H9 (cell line): Measurements from ENCODE around the gene NPY2R. TPM values are rescaled to one million over a fixed set of nuclear protein-coding genes. Genes with fewer than 3 reads are reported as not detected.

Source experiments
- DNase-seq: peaks from one replicate; pipeline ENCODE4 v3.0.0-alpha.2; 2017
- H2AFZ ChIP-seq: one replicate; pipeline ENCODE4 v1.6.1; 2013; ENCODE audit warnings: mild to moderate bottlenecking, low read length, control low read depth, moderate library complexity
- H2AK5ac ChIP-seq: 2 replicates; pipeline ENCODE4 v1.6.1; 2013; ENCODE audit warnings: low read length, control low read depth, mixed read lengths; ENCODE audit not compliant: insufficient read length
- H2BK120ac ChIP-seq: one replicate; pipeline ENCODE4 v1.6.1; 2013; ENCODE audit warnings: low read depth, mild to moderate bottlenecking, low read length, control low read depth, inconsistent platforms; ENCODE audit not compliant: poor library complexity, severe bottlenecking
- H2BK12ac ChIP-seq: 2 replicates; pipeline ENCODE4 v1.6.1; 2013; ENCODE audit warnings: low read length, control low read depth, mixed read lengths, low read depth; ENCODE audit not compliant: insufficient read length
- H2BK15ac ChIP-seq: 2 replicates; pipeline ENCODE4 v1.6.1; 2013; ENCODE audit warnings: low read depth, low read length, control low read depth
- H2BK20ac ChIP-seq: one replicate; pipeline ENCODE4 v1.6.1; 2013; ENCODE audit warnings: low read depth, mild to moderate bottlenecking, low read length, control low read depth, inconsistent platforms; ENCODE audit not compliant: poor library complexity, severe bottlenecking
- H2BK5ac ChIP-seq: 2 replicates; pipeline ENCODE4 v1.6.1; 2013; ENCODE audit warnings: low read length, control low read depth, mixed read lengths; ENCODE audit not compliant: insufficient read length
- H3K14ac ChIP-seq: 2 replicates; pipeline ENCODE4 v1.6.1; 2013; ENCODE audit warnings: low read length, control low read depth; ENCODE audit not compliant: insufficient read depth
- H3K18ac ChIP-seq: 2 replicates; pipeline ENCODE4 v1.6.1; 2013; ENCODE audit warnings: low read depth, mild to moderate bottlenecking, mixed read lengths, low read length, control low read depth; ENCODE audit not compliant: insufficient read length
- H3K23ac ChIP-seq: 2 replicates; pipeline ENCODE4 v1.6.1; 2013; ENCODE audit warnings: low read length, control low read depth, mixed read lengths, low read depth; ENCODE audit not compliant: insufficient read length
- H3K23me2 ChIP-seq: 2 replicates; pipeline ENCODE4 v1.6.1; 2013; ENCODE audit warnings: low read depth, mild to moderate bottlenecking, mixed read lengths, low read length, control low read depth; ENCODE audit not compliant: insufficient read length, poor library complexity, severe bottlenecking
- H3K27ac ChIP-seq: 2 replicates; pipeline ENCODE4 v1.5.1; 2013; ENCODE audit warnings: low read length, control low read depth, mixed read lengths, low read depth; ENCODE audit not compliant: insufficient read length
- H3K27me3 ChIP-seq: 2 replicates; pipeline ENCODE4 v1.6.1; 2013; ENCODE audit warnings: low read length, control low read depth, inconsistent platforms; ENCODE audit not compliant: insufficient read depth
- H3K4ac ChIP-seq: 2 replicates; pipeline ENCODE4 v1.6.1; 2013; ENCODE audit warnings: low read depth, mild to moderate bottlenecking, control low read depth, inconsistent platforms, low read length, moderate library complexity
- H3K4me1 ChIP-seq: 2 replicates; pipeline ENCODE4 v1.6.1; 2013; ENCODE audit warnings: low read length, control low read depth, inconsistent platforms; ENCODE audit not compliant: insufficient read depth
- H3K4me2 ChIP-seq: 2 replicates; pipeline ENCODE4 v1.6.1; 2013; ENCODE audit warnings: low read length, control low read depth, mixed read lengths; ENCODE audit not compliant: insufficient read length, insufficient read depth
- H3K56ac ChIP-seq: 2 replicates; pipeline ENCODE4 v1.6.1; 2013; ENCODE audit warnings: low read depth, mild to moderate bottlenecking, mixed read lengths, low read length, control low read depth; ENCODE audit not compliant: insufficient read length
- H3K79me1 ChIP-seq: 2 replicates; pipeline ENCODE4 v1.6.1; 2013; ENCODE audit warnings: low read depth, mild to moderate bottlenecking, moderate library complexity, low read length, control low read depth, inconsistent platforms; ENCODE audit not compliant: insufficient read depth, poor library complexity, severe bottlenecking
- H3K79me2 ChIP-seq: 2 replicates; pipeline ENCODE4 v1.6.1; 2013; ENCODE audit warnings: low read length, control low read depth, inconsistent platforms; ENCODE audit not compliant: insufficient read depth
- H3K9ac ChIP-seq: 2 replicates; pipeline ENCODE4 v1.6.1; 2013; ENCODE audit warnings: low read length, control low read depth, mixed read lengths; ENCODE audit not compliant: insufficient read length; ENCODE audit errors: extremely low read depth
- H3K9me3 ChIP-seq: one replicate; pipeline ENCODE4 v1.6.1; 2013; ENCODE audit warnings: low read depth, low read length, inconsistent platforms; ENCODE audit not compliant: control insufficient read depth
- H3T11ph ChIP-seq: one replicate; pipeline ENCODE4 v1.6.1; 2013; ENCODE audit warnings: mild to moderate bottlenecking, low read length, control low read depth, inconsistent platforms
- H4K20me1 ChIP-seq: one replicate; pipeline ENCODE4 v1.6.1; 2013; ENCODE audit not compliant: control insufficient read depth, insufficient read length, insufficient read depth
- H4K5ac ChIP-seq: 2 replicates; pipeline ENCODE4 v1.6.1; 2013; ENCODE audit warnings: low read depth, mild to moderate bottlenecking, mixed read lengths, low read length, control low read depth; ENCODE audit not compliant: insufficient read length
- H4K8ac ChIP-seq: replicated peaks from 2 replicates; pipeline ENCODE4 v1.6.1; 2013; ENCODE audit warnings: low read length, control low read depth, mixed read lengths, low read depth; ENCODE audit not compliant: insufficient read length
- H4K91ac ChIP-seq: 2 replicates; pipeline ENCODE4 v1.6.1; 2013; ENCODE audit warnings: low read depth, mild to moderate bottlenecking, moderate library complexity, mixed read lengths, low read length, control low read depth; ENCODE audit not compliant: insufficient read length
- H3K27ac Mint-ChIP-seq, 3 experiments: 2 replicates in 2 of 3; 3 replicates in 1 of 3; pipeline ENCODE4 v1.8.0; 2020 to 2021; ENCODE audit warnings: mixed read lengths in 3 of 3, mild to moderate bottlenecking in 1 of 3, moderate library complexity in 1 of 3
- H3K27me3 Mint-ChIP-seq: 2 replicates; pipeline ENCODE4 v1.8.0; 2021; ENCODE audit warnings: low read depth, mild to moderate bottlenecking, moderate library complexity, mixed read lengths
- H3K36me3 Mint-ChIP-seq, 3 experiments: 2 replicates in 2 of 3; 3 replicates in 1 of 3; pipeline ENCODE4 v1.8.0; 2020 to 2021; ENCODE audit warnings: low read depth in 3 of 3, mixed read lengths in 3 of 3; ENCODE audit not compliant: insufficient read depth in 1 of 3
- H3K4me1 Mint-ChIP-seq, 2 experiments: 2 replicates each; pipeline ENCODE4 v1.8.0; 2020; ENCODE audit warnings: mixed read lengths in 2 of 2
- H3K4me3 Mint-ChIP-seq, 2 experiments: 2 replicates in 1 of 2; 3 replicates in 1 of 2; pipeline ENCODE4 v1.8.0; 2020 to 2021; ENCODE audit warnings: mild to moderate bottlenecking in 2 of 2, mixed read lengths in 2 of 2, moderate library complexity in 1 of 2
- H3K9me3 Mint-ChIP-seq, 2 experiments: 2 replicates in 1 of 2; 3 replicates in 1 of 2; pipeline ENCODE4 v1.8.0; 2020; ENCODE audit warnings: mild to moderate bottlenecking in 2 of 2, mixed read lengths in 2 of 2, moderate library complexity in 1 of 2
- WGBS: extraction: QIAGEN DNeasy Blood & Tissue Kit; methylation state at CpG from one replicate; pipeline ENCODE4 v1.1.7; 2013; ENCODE audit warnings: missing lambda C conversion rate, low lambda C conversion rate, mixed read lengths; ENCODE audit not compliant: insufficient read length; ENCODE audit errors: extremely low coverage; 5-methylcytosine and 5-hydroxymethylcytosine counted together
- total RNA-seq: library from RNA; stranded (reverse); gene quantifications from 2 replicates; pipeline ENCODE4 v1.2.1, GENCODE V29; 2021
- TF ChIP-seq, protein P1 (sequence below): fragments of 200-600 bp; sonication (generic); conservative IDR thresholded peaks from 3 replicates; pipeline ENCODE4 v1.8.0; 2021; ENCODE audit warnings: antibody characterized with exemption, mild to moderate bottlenecking

Gene NPY2R
- total RNA-seq, 1 experiment from 2014 or later = 0.09 TPM

DNA sequence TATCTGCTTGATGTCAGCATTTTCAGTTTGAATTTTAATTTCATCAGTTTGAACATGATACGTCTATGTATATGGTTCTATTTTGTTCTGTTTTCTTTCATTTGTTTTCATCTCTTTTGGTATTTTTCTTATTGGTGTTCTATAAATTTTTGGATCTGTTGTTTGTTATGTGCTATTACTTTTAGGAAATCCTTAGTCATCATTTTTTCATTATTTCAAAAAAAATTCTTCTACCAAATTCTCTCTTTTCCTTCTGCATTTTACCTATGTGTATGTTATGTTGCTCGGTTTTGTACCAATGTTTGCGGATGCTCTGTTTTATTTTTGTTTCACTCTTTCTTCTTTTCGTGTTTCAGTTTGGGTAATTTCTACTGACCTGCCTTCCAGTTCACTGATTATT lies 32.8 kb downstream of the NPY2R start:
- Mint-ChIP-seq H3K4me3 (no peak overlapping the region), H3K27ac (no peak overlapping the region), H3K27me3 (no peaks in the 10 kb centered on the region), H3K4me1 (no peaks in the 10 kb centered on the region), H3K36me3 (peaks cover 0 to 8% (median 0%) of the 10 kb centered on the region in 3 experiments; a peak in 3 of 7 replicates), H3K9me3 (peaks cover 3 to 10% of the 10 kb centered on the region in 2 experiments; a peak in 4 of 5 replicates)
- no peak overlapping the region for H3K4ac ChIP-seq
- H3K27me3 ChIP-seq = no peaks in the 10 kb centered on the region
- no peaks in the 10 kb centered on the region for H3K79me2 ChIP-seq
- no peak overlapping the region for H2AFZ ChIP-seq
- H4K8ac ChIP-seq = no peak overlapping the region
- H3K4me1 ChIP-seq = no peaks in the 10 kb centered on the region
- no peak overlapping the region for H3K14ac ChIP-seq
- H3T11ph ChIP-seq = no peak overlapping the region
- H3K79me1 ChIP-seq = no peaks in the 10 kb centered on the region
- no peak overlapping the region for H2BK5ac ChIP-seq
- H3K23ac ChIP-seq = no peak overlapping the region
- no CpG with 5 or more reads among the region's 4 CpGs for WGBS
- no peak overlapping the region for H3K9ac ChIP-seq
- no peak overlapping the region for H2BK120ac ChIP-seq
- H3K4me2 ChIP-seq = no peak overlapping the region
- TF ChIP-seq, protein P1, sequence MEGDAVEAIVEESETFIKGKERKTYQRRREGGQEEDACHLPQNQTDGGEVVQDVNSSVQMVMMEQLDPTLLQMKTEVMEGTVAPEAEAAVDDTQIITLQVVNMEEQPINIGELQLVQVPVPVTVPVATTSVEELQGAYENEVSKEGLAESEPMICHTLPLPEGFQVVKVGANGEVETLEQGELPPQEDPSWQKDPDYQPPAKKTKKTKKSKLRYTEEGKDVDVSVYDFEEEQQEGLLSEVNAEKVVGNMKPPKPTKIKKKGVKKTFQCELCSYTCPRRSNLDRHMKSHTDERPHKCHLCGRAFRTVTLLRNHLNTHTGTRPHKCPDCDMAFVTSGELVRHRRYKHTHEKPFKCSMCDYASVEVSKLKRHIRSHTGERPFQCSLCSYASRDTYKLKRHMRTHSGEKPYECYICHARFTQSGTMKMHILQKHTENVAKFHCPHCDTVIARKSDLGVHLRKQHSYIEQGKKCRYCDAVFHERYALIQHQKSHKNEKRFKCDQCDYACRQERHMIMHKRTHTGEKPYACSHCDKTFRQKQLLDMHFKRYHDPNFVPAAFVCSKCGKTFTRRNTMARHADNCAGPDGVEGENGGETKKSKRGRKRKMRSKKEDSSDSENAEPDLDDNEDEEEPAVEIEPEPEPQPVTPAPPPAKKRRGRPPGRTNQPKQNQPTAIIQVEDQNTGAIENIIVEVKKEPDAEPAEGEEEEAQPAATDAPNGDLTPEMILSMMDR = no peak
- no peak overlapping the region for H4K91ac ChIP-seq
- no peak overlapping the region for H3K56ac ChIP-seq
- H2BK20ac ChIP-seq = no peak overlapping the region
- no peak overlapping the region for H3K27ac ChIP-seq
- H4K5ac ChIP-seq = no peak overlapping the region
- H4K20me1 ChIP-seq = no peaks in the 10 kb centered on the region
- DNase-seq = no peak
- no peaks in the 10 kb centered on the region for H3K9me3 ChIP-seq
- no peaks in the 10 kb centered on the region for H3K23me2 ChIP-seq
- no peak overlapping the region for H2AK5ac ChIP-seq
- no peak overlapping the region for H3K18ac ChIP-seq
- H2BK15ac ChIP-seq = no peak overlapping the region
- H2BK12ac ChIP-seq = no peak overlapping the region
